Inflammatory macrophage treated with lipopolysaccharide for 4 hours (primary cell): ENCODE data around the gene AUTS2.

Experiments
- DNase-seq: peaks from one replicate; pipeline ENCODE4 v3.0.0-alpha.2; 2020

Gene AUTS2

GRCh38 chr7:70015353-70015752 is 417.1 kb downstream of the AUTS2 start:
- no peak for DNase-seq

GRCh38 chr7:70016044-70016770 is 417.9 kb downstream of the AUTS2 start:
- DNase-seq, result peak; percentile 19

GRCh38 chr7:70017357-70017756 is 419.1 kb downstream of the AUTS2 start:
- DNase-seq, result no peak

- no peak for DNase-seq
These were observed 420.4 kb downstream of the AUTS2 start for GRCh38 chr7:70018700-70019099.

GRCh38 chr7:70027867-70028266 is 429.6 kb downstream of the AUTS2 start:
- DNase-seq, result no peak

- no peak for DNase-seq
These were observed 430.3 kb downstream of the AUTS2 start for GRCh38 chr7:70028620-70029019.

- no peak for DNase-seq
These were observed 431.7 kb downstream of the AUTS2 start for GRCh38 chr7:70029993-70030392.

GRCh38 chr7:70030745-70031144 is 432.5 kb downstream of the AUTS2 start:
- DNase-seq, result no peak

- DNase-seq, result no peak
These were observed 433.0 kb downstream of the AUTS2 start for GRCh38 chr7:70031245-70031644.

GRCh38 chr7:70032649-70033048 is 434.4 kb downstream of the AUTS2 start:
- no peak for DNase-seq

GRCh38 chr7:70033226-70033625 is 435.0 kb downstream of the AUTS2 start:
- peak; percentile 23 for DNase-seq

GRCh38 chr7:70034999-70035398 is 436.7 kb downstream of the AUTS2 start:
- DNase-seq, result no peak

GRCh38 chr7:70035519-70035918 is 437.2 kb downstream of the AUTS2 start:
- no peak for DNase-seq

GRCh38 chr7:70035955-70036354 is 437.7 kb downstream of the AUTS2 start:
- no peak for DNase-seq

GRCh38 chr7:70036695-70037094 is 438.4 kb downstream of the AUTS2 start:
- no peak for DNase-seq

GRCh38 chr7:70037171-70037933 is 439.1 kb downstream of the AUTS2 start:
- no peak for DNase-seq

GRCh38 chr7:70040051-70040450 is 441.8 kb downstream of the AUTS2 start:
- DNase-seq, result no peak

- DNase-seq, result peak; percentile 31
These were observed 442.9 kb downstream of the AUTS2 start for GRCh38 chr7:70040970-70041766.

GRCh38 chr7:70042533-70042932 is 444.3 kb downstream of the AUTS2 start:
- no peak for DNase-seq

- DNase-seq, result no peak
These were observed 444.8 kb downstream of the AUTS2 start for GRCh38 chr7:70043015-70043538.

- no peak for DNase-seq
These were observed 445.8 kb downstream of the AUTS2 start for GRCh38 chr7:70044064-70044463.

- DNase-seq, result no peak
These were observed 446.2 kb downstream of the AUTS2 start for GRCh38 chr7:70044525-70044924.

GRCh38 chr7:70044981-70045380 is 446.7 kb downstream of the AUTS2 start:
- no peak for DNase-seq
